ENCODE results near the gene RSPH3. TPM values are rescaled to one million over a fixed set of nuclear protein-coding genes. Genes with fewer than 3 reads are reported as not detected.

RSPH3 gene
- total RNA-seq, 1 experiment from 2014 or later, result 3.1 TPM

DNA sequence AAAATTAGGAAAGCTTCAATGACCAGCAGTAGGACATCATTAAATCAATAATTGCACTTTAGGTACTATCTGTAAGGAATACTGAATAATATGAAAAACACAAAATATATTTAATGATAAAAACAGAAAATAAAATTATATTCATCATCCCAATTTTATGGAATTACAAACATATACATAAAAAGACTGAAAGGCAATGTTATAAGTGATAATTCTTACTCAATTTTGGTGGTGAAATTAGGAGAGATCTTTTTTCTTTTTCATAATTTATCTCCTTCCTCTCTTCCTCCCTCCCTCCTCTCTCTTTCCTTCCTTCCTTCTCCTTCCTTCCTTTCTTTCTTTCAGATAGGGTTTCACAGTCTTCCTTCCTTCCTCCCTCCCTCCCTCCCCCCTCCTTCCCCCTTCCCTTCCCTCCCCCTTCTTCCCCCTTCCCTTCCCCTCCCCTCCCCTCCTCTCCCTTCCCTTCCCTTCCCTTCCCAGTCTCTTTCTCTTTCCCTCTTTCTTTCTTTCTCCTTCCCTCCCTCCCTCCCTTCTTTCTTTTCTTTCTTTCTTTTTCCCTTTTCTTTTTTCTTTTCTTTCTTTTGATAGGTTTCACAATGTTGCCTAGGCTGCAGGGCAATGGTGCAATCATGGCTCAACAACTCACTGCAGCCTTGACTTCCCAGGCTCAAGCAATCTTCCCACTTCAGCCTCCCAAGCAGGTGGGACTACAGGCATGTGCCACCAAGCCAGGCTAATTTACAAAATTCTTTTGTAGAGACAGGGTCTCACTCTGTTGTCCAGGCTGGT lies 36.8 kb downstream of the RSPH3 start:
- Histone ChIP-seq H3K4me2 (ENCODE audit: low read length) (no peak overlapping the region), H3K79me2 (ENCODE audit: low read length) (no peaks in the 10 kb centered on the region), H2AFZ (ENCODE audit: low read length) (no peak overlapping the region), H3K9me3 (ENCODE audit: low read length) (no peaks in the 10 kb centered on the region), H3K4me1 (ENCODE audit: insufficient read depth, low read length) (no peaks in the 10 kb centered on the region), H3F3A (ENCODE audit: low read length, unreplicated experiment) (no peaks in the 10 kb centered on the region), H3K27me3 (ENCODE audit: low read length) (no peaks in the 10 kb centered on the region), H3K27ac (ENCODE audit: low read length) (no peak overlapping the region), H4K20me1 (ENCODE audit: low read length) (no peaks in the 10 kb centered on the region), H3K36me3 (ENCODE audit: low read depth, low read length) (no peaks in the 10 kb centered on the region), H3K9me2 (replicated peaks; ENCODE audit: low read length) (no peaks in the 10 kb centered on the region), H3K4me3 (ENCODE audit: low read length) (no peak overlapping the region), H3K9ac (ENCODE audit: low read length) (no peak overlapping the region)
- BruUV-seq (replicated peaks), result no TSS peak
- POLR2A ChIA-PET (ENCODE audit: unreplicated experiment), result no interaction called here
- intact Hi-C loops (cut with micrococcal nuclease), result no loop called here
- no peak for TF ChIP-seq EZH2 (IDR thresholded peaks at IDR 0.05; ENCODE audit: low read length, unreplicated experiment)
- TF ChIP-seq EZH2phosphoT487 (IDR thresholded peaks at IDR 0.05; ENCODE audit: borderline replicate concordance, low read length), result no peak
- TF ChIP-seq, protein P1, sequence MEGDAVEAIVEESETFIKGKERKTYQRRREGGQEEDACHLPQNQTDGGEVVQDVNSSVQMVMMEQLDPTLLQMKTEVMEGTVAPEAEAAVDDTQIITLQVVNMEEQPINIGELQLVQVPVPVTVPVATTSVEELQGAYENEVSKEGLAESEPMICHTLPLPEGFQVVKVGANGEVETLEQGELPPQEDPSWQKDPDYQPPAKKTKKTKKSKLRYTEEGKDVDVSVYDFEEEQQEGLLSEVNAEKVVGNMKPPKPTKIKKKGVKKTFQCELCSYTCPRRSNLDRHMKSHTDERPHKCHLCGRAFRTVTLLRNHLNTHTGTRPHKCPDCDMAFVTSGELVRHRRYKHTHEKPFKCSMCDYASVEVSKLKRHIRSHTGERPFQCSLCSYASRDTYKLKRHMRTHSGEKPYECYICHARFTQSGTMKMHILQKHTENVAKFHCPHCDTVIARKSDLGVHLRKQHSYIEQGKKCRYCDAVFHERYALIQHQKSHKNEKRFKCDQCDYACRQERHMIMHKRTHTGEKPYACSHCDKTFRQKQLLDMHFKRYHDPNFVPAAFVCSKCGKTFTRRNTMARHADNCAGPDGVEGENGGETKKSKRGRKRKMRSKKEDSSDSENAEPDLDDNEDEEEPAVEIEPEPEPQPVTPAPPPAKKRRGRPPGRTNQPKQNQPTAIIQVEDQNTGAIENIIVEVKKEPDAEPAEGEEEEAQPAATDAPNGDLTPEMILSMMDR (conservative IDR thresholded peaks at IDR 0.05; ENCODE audit: low read depth, low read length), result no peak
- CTCF ChIA-PET, result no interaction called here
- ATAC-seq (no peak), DNase-seq (no peak)

DNA sequence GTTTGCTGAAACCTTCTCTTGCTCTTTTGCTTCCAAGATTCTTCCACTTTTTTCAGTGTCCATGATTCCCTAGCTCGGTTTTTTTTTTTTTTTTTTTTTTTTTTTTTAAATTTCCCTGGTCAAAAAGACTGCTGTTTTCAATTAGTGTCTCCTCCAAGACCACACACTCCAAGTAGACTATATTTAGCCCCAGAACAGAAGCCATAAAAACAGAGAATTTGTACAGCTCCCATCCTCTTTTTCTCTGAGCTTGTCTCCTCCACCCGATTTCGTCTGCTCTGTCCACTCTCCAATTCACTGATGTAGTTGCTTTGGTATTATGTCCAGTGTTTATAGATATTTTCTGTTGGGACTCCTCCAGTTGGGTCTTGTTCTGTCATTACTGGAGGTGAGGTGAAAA lies 37.6 kb downstream of the RSPH3 start:
- no peak overlapping the region for H3K27ac ChIP-seq (ENCODE audit: low read length)
- no peaks in the 10 kb centered on the region for H3F3A ChIP-seq (ENCODE audit: low read length, unreplicated experiment)
- no TSS peak for BruUV-seq (replicated peaks)
- DNase-seq (no peak), ATAC-seq (no peak)
- no peak overlapping the region for H3K9ac ChIP-seq (ENCODE audit: low read length)
- no peaks in the 10 kb centered on the region for H3K4me1 ChIP-seq (ENCODE audit: insufficient read depth, low read length)
- no peaks in the 10 kb centered on the region for H3K27me3 ChIP-seq (ENCODE audit: low read length)
- no peak overlapping the region for H2AFZ ChIP-seq (ENCODE audit: low read length)
- intact Hi-C loops (cut with micrococcal nuclease), result no loop called here
- H3K36me3 ChIP-seq (ENCODE audit: low read depth, low read length), result no peaks in the 10 kb centered on the region
- H3K4me3 ChIP-seq (ENCODE audit: low read length), result no peak overlapping the region
- H3K79me2 ChIP-seq (ENCODE audit: low read length), result no peaks in the 10 kb centered on the region
- ChIA-PET CTCF (no interaction called here), POLR2A (ENCODE audit: unreplicated experiment) (no interaction called here)
- H4K20me1 ChIP-seq (ENCODE audit: low read length), result no peaks in the 10 kb centered on the region
- no peaks in the 10 kb centered on the region for H3K9me2 ChIP-seq (replicated peaks; ENCODE audit: low read length)
- no peaks in the 10 kb centered on the region for H3K9me3 ChIP-seq (ENCODE audit: low read length)
- no peak overlapping the region for H3K4me2 ChIP-seq (ENCODE audit: low read length)
- TF ChIP-seq EZH2 (IDR thresholded peaks at IDR 0.05; ENCODE audit: low read length, unreplicated experiment) (no peak), EZH2phosphoT487 (IDR thresholded peaks at IDR 0.05; ENCODE audit: borderline replicate concordance, low read length) (no peak)
- TF ChIP-seq, protein P1 (conservative IDR thresholded peaks at IDR 0.05; ENCODE audit: low read depth, low read length), result no peak

DNA sequence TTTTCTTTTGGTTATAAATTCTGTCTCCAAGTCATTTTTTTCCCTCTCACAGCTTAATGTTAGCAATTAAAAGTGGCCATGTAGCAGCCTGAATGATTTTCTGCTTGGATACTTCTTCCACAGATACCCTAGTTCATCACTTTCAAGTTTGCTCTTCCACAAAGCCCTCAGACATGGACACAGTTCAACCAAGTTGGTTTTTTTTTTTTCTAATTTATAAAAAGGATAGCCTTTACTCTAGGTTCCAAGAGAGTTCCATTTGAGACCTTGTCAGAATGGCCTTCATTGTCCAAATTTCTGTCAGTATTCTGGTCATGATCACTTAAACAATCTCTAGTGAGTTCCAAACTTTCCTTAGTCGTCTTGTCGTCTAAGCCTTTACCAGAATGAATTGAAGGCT lies 40.0 kb downstream of the RSPH3 start:
- no peaks in the 10 kb centered on the region for H3K36me3 ChIP-seq (ENCODE audit: low read depth, low read length)
- no peak for TF ChIP-seq EZH2phosphoT487 (IDR thresholded peaks at IDR 0.05; ENCODE audit: borderline replicate concordance, low read length)
- no peaks in the 10 kb centered on the region for H3K4me1 ChIP-seq (ENCODE audit: insufficient read depth, low read length)
- ChIA-PET CTCF (no interaction called here), POLR2A (ENCODE audit: unreplicated experiment) (no interaction called here)
- no peak overlapping the region for H3K9ac ChIP-seq (ENCODE audit: low read length)
- no peaks in the 10 kb centered on the region for H3F3A ChIP-seq (ENCODE audit: low read length, unreplicated experiment)
- ATAC-seq (no peak), DNase-seq (no peak)
- no peaks in the 10 kb centered on the region for H3K9me2 ChIP-seq (replicated peaks; ENCODE audit: low read length)
- H3K9me3 ChIP-seq (ENCODE audit: low read length), result no peaks in the 10 kb centered on the region
- H4K20me1 ChIP-seq (ENCODE audit: low read length), result no peaks in the 10 kb centered on the region
- intact Hi-C loops (cut with micrococcal nuclease), result no loop called here
- H2AFZ ChIP-seq (ENCODE audit: low read length), result no peak overlapping the region
- no peak overlapping the region for H3K4me3 ChIP-seq (ENCODE audit: low read length)
- BruUV-seq (replicated peaks), result no TSS peak
- no peaks in the 10 kb centered on the region for H3K79me2 ChIP-seq (ENCODE audit: low read length)
- H3K27ac ChIP-seq (ENCODE audit: low read length), result no peak overlapping the region
- H3K27me3 ChIP-seq (ENCODE audit: low read length), result no peaks in the 10 kb centered on the region
- H3K4me2 ChIP-seq (ENCODE audit: low read length), result no peak overlapping the region

Data from PC-3 (cell line).